NOMO-1 (cell line): ENCODE results near the gene SAMM50.
A peak's percentile ranks its signal among the peaks of the same experiment; 100 is the strongest.

Source experiments
- DNase-seq, 2 experiments: peaks; one replicate each; lab custom pipeline; 2025; ENCODE audit not compliant: unreplicated experiment in 2 of 2; lab: John Stamatoyannopoulos, UW

SAMM50 gene

DNA sequence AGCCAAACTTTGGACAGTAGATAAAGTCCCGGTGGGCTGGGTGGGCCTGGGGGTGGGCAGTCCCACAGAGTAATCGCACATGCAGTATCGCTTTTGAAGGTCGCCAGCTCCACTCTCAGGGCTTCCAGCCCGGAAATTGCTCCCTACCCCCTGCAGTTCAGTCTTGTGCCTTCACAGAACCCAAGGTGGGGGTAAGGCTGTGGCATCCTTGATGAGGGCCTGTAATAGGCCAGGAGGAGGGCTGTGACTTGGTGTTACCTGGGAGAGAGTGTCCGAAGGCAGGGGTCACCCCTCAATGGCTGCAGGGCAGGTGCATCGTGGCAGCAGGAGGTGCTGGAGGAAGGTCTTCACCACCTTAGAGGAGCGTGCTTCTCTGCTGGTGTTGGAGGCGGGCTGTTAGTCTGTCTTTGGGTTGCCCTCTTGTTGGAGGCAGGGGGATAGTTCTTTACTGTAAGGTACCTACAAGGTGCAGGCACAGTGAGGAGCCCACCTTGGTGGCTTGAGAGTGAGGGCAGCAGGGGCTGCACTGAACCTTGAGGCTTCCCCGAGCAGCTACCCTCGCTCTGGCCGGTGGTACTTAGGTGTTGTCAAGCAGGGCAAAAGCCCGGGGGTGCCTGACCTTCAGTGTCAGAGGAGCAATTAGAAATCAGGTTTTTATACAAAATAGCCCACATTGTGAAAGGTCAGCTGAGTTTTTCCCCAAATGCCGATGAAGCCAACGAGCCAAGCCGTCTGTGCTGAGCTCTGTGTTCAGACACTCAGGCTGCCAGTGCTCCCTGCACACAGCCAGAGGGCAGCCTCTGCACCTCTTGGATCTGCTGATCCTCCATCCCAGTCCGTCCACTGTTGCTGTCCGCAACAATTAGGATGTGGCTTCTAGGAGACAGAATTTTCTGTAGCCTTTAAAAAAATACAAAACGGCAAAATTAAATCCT lies 21.9 kb downstream of the SAMM50 start:
- DNase-seq, result no peak

GRCh38 chr22:43978558-43978957 lies 23.3 kb downstream of the SAMM50 start:
- DNase-seq, result no peak

- DNase-seq, result no peak
Measured at GRCh38 chr22:43980579-43980978, 25.3 kb downstream of the SAMM50 start.

DNA sequence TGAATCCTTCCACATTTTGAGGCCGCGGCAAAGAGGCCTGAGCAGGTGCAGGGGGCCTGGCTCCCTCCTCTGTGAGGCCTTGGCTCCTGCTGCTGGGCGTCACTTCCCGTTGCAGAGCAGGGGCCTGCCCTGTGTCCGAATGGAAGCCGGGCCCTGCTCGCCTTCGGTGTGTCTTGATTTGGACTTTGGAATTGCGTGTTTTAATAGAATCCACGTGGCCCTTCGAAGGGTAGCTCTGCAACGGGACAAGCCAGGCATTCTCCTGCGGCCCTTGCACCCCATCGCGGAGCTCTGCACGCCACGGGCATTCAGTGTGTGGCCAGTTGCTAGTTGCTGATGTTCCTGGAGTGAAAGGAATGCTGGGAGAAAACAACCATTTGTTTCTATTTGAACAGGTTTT lies 25.8 kb downstream of the SAMM50 start:
- DNase-seq, result no peak

GRCh38 chr22:43983808-43984207 lies 28.6 kb downstream of the SAMM50 start:
- DNase-seq, result no peak

- no peak for DNase-seq
Measured at GRCh38 chr22:43985532-43985931, 30.3 kb downstream of the SAMM50 start.

- no peak for DNase-seq
Measured at GRCh38 chr22:43988116-43988820, 33.0 kb downstream of the SAMM50 start.

- DNase-seq, result no peak
Measured at GRCh38 chr22:43988960-43989359, 33.7 kb downstream of the SAMM50 start.

GRCh38 chr22:43990044-43990443 lies 34.8 kb downstream of the SAMM50 start:
- no peak for DNase-seq

- no peak for DNase-seq
Measured at GRCh38 chr22:43991316-43992020, 36.2 kb downstream of the SAMM50 start.

GRCh38 chr22:43992331-43992821 lies 37.1 kb downstream of the SAMM50 start:
- DNase-seq, result no peak

GRCh38 chr22:43993072-43993760 lies 38.0 kb downstream of the SAMM50 start:
- DNase-seq, result peak; percentile 16 to 21

- no peak for DNase-seq
Measured at GRCh38 chr22:43994006-43994405, 38.8 kb downstream of the SAMM50 start.

- DNase-seq, result no peak
Measured at GRCh38 chr22:43994416-43994815, 39.2 kb downstream of the SAMM50 start.

GRCh38 chr22:43995057-43995685 lies 39.9 kb downstream of the SAMM50 start:
- no peak for DNase-seq

GRCh38 chr22:43995798-43996169 lies 40.5 kb downstream of the SAMM50 start:
- DNase-seq, result no peak

DNA sequence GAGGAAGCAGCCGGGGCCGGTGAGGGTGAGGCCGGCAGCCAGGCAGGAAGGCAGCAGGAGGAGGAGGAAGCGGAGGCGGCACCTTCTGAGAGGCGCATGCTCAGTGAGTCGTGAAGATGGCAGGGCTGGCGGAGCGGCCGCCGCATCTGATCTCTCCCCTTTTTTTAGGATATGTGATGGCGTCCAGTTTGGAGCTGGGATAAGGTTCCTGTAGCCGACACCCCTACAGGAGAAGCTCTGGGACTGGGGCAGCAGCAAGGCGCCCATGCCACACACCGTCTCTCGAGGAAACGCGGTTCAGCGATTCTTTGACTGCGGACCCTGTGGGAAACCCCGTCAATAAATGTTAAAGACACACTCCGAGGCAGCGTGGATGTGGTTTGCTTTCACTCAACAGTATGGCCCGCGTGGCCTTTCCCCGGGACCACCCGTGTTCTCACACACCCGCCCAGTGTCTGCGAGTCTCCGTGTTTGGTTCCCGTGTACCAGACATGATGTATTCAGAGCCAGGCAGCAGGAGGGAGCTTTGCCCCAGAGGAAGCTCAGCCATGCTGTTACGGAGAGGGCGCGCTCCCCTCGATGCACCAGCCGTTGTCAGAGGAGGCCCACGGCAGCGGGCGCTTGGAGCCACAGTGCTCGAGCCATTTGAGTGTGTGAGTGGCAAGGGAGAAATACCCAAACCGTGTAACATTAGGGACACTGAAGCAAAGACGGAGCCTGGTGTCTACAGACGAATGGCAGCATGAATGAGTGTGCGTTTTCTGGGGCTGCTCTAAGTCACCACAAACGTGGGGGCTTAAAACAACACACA lies 41.1 kb downstream of the SAMM50 start:
- DNase-seq, result no peak

DNA sequence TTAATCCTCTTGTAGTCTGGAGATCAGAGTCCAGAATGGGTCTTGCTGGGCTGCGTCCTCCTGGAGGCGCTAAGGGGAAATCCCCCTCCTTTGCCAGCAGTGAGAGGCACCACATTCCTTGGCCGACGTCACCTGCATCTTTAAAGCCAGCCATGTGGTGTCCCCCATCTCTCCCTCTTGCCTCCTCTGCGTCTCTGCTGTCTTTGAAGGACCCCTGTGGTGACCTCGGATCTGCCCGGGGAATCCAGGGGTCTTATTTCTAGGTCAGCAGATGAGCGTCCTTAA lies 41.7 kb downstream of the SAMM50 start:
- DNase-seq, result no peak

- DNase-seq, result no peak
Measured at GRCh38 chr22:43998679-43999264, 43.5 kb downstream of the SAMM50 start.
